HFFc6 (cell line): ENCODE measurements around the gene USF3. TPM values are rescaled to one million over a fixed set of nuclear protein-coding genes. Genes with fewer than 3 reads are reported as not detected.
A peak's percentile ranks its signal among the peaks of the same experiment; 100 is the strongest.

ENCODE experiments used
- DNase-seq: peaks from one replicate; pipeline ENCODE4 v3.0.0-alpha.2; 2018
- H3K27ac Mint-ChIP-seq: 2 replicates; pipeline ENCODE4 v1.8.0; 2020; ENCODE audit warnings: mild to moderate bottlenecking, mixed read lengths
- H3K27me3 Mint-ChIP-seq: 2 replicates; pipeline ENCODE4 v1.8.0; 2021; ENCODE audit warnings: mild to moderate bottlenecking, moderate library complexity, mixed read lengths; ENCODE audit not compliant: insufficient read depth
- H3K36me3 Mint-ChIP-seq: 2 replicates; pipeline ENCODE4 v1.8.0; 2021; ENCODE audit warnings: low read depth, mixed read lengths
- H3K4me1 Mint-ChIP-seq: 2 replicates; pipeline ENCODE4 v1.8.0; 2020; ENCODE audit warnings: low read depth, mixed read lengths
- H3K4me3 Mint-ChIP-seq: 2 replicates; pipeline ENCODE4 v1.8.0; 2020; ENCODE audit warnings: mild to moderate bottlenecking, moderate library complexity, mixed read lengths
- H3K9me3 Mint-ChIP-seq: 2 replicates; pipeline ENCODE4 v1.8.0; 2020; ENCODE audit warnings: mild to moderate bottlenecking, mixed read lengths
- CTCF ChIP-seq: fragments of 200-600 bp; sonication (generic); IDR thresholded peaks from 2 replicates; pipeline ENCODE4 v1.5.0; 2021; ENCODE audit warnings: antibody characterized with exemption, mild to moderate bottlenecking
- total RNA-seq, 6 experiments: library from RNA; stranded (reverse); fragmentation: NEBNext Ultra II Directional; extraction: Animal tissue kit (Norgen Biotek cat#: 25700); gene quantifications; 2 replicates in 1 of 6; 3 replicates in 5 of 6; pipeline ENCODE4 v1.2.3, GENCODE V29; 2021

The USF3 gene
- total RNA-seq, 6 experiments from 2014 or later = 8.5 to 10.7 (median 10.5) TPM

GRCh38 chr3:113634782-113635474, 61.5 kb downstream of the USF3 start:
- Mint-ChIP-seq H3K36me3 (no peaks in the 10 kb centered on the region), H3K27ac (no peak overlapping the region), H3K4me3 (peak overlapping the region; percentile 37; the same call in 1 of the 2 replicates), H3K4me1 (no peaks in the 10 kb centered on the region), H3K27me3 (peaks cover 11% of the 10 kb centered on the region), H3K9me3 (no peaks in the 10 kb centered on the region)
- DNase-seq = no peak
- TF ChIP-seq CTCF = no peak

- DNase-seq = no peak
- Mint-ChIP-seq H3K4me1 (peaks cover 6% of the 10 kb centered on the region; the same call in 1 of the 2 replicates), H3K4me3 (no peak overlapping the region), H3K9me3 (no peaks in the 10 kb centered on the region), H3K36me3 (no peaks in the 10 kb centered on the region), H3K27me3 (peaks cover 15% of the 10 kb centered on the region), H3K27ac (no peak overlapping the region)
- no peak for TF ChIP-seq CTCF
Measured at GRCh38 chr3:113631573-113631972, 64.9 kb downstream of the USF3 start.

GRCh38 chr3:113630956-113631542, 65.4 kb downstream of the USF3 start:
- no peak overlapping the region for H3K27ac Mint-ChIP-seq
- H3K36me3 Mint-ChIP-seq = no peaks in the 10 kb centered on the region
- H3K4me1 Mint-ChIP-seq = peaks cover 11% of the 10 kb centered on the region; the same call in 1 of the 2 replicates
- no peak for DNase-seq
- H3K27me3 Mint-ChIP-seq = peaks cover 17% of the 10 kb centered on the region
- no peak for TF ChIP-seq CTCF
- no peak overlapping the region for H3K4me3 Mint-ChIP-seq
- no peaks in the 10 kb centered on the region for H3K9me3 Mint-ChIP-seq

- no peak for TF ChIP-seq CTCF
- Mint-ChIP-seq H3K27me3 (peaks cover 21% of the 10 kb centered on the region), H3K36me3 (no peaks in the 10 kb centered on the region), H3K4me1 (peaks cover 12% of the 10 kb centered on the region; the same call in 1 of the 2 replicates), H3K27ac (no peak overlapping the region), H3K9me3 (no peaks in the 10 kb centered on the region), H3K4me3 (no peak overlapping the region)
- DNase-seq = no peak
Measured at GRCh38 chr3:113629584-113630421, 66.6 kb downstream of the USF3 start.

- Mint-ChIP-seq H3K27me3 (peaks cover 19% of the 10 kb centered on the region), H3K9me3 (no peaks in the 10 kb centered on the region), H3K36me3 (no peaks in the 10 kb centered on the region), H3K27ac (no peak overlapping the region), H3K4me3 (no peak overlapping the region), H3K4me1 (peaks cover 13% of the 10 kb centered on the region; the same call in 1 of the 2 replicates)
- TF ChIP-seq CTCF = no peak
- no peak for DNase-seq
Measured at GRCh38 chr3:113628788-113629187, 67.7 kb downstream of the USF3 start.
